Kidney (tissue), 14 donors: ENCODE measurements around the gene PRKAR1B. TPM values are rescaled to one million over a fixed set of nuclear protein-coding genes. Genes with fewer than 3 reads are reported as not detected.

Experiments
- DNase-seq, 5 donors: peaks; one replicate each; pipeline ENCODE4 v3.0.0-alpha.2; 2013 to 2020
- FAIRE-seq: peaks from 2 replicates; lab custom pipeline; 2012; peaks lifted over from hg19 to GRCh38; lab: Jason Lieb, UNC
- H3K27ac ChIP-seq, 2 donors: one replicate each; pipeline ENCODE4 v1.7.0; 2013; ENCODE audit warnings: low read depth in 2 of 2, low read length in 2 of 2, inconsistent platforms in 1 of 2
- H3K27me3 ChIP-seq: one replicate; pipeline ENCODE4 v1.7.1; 2013; ENCODE audit warnings: low read length, inconsistent platforms; ENCODE audit not compliant: control insufficient read depth, insufficient read depth
- H3K36me3 ChIP-seq, 3 donors: one replicate each; pipeline versions ENCODE4 v1.7.0 to v1.7.1; 2013; ENCODE audit warnings: low read length in 3 of 3, control low read depth in 1 of 3, inconsistent platforms in 1 of 3; ENCODE audit not compliant: insufficient read depth in 3 of 3, control insufficient read depth in 2 of 3
- H3K4me1 ChIP-seq, 3 donors: one replicate each; pipeline versions ENCODE4 v1.7.0 to v1.7.1; 2013; ENCODE audit warnings: low read length in 3 of 3, inconsistent platforms in 1 of 3, low read depth in 1 of 3; ENCODE audit not compliant: control insufficient read depth in 2 of 3, insufficient read depth in 2 of 3
- H3K4me3 ChIP-seq, 3 donors: one replicate each; pipeline versions ENCODE4 v1.7.0 to v1.8.1; 2013; ENCODE audit warnings: low read length in 3 of 3, control low read depth in 1 of 3, inconsistent platforms in 1 of 3
- H3K9ac ChIP-seq, 3 donors: one replicate each; pipeline versions ENCODE4 v1.7.0 to v1.7.1; 2013; ENCODE audit warnings: low read length in 3 of 3, control low read depth in 1 of 3, inconsistent platforms in 1 of 3
- H3K9me3 ChIP-seq, 3 donors: one replicate each; pipeline versions ENCODE4 v1.7.0 to v1.7.1; 2013; ENCODE audit warnings: low read length in 3 of 3, control low read depth in 1 of 3, inconsistent platforms in 1 of 3; ENCODE audit not compliant: control insufficient read depth in 2 of 3, insufficient read depth in 1 of 3
- intact Hi-C: fragments of 100-400 bp; cut with DNase I; formaldehyde crosslinking; loops from one replicate; pipeline ENCODE4 v1.11.1; 2022
- polyA plus RNA-seq: library from polyadenylated mRNA; stranded (reverse); fragments of 350-450 nt; fragmentation: Illumina TruSeq; extraction: RNeasy Lipid Tissue Mini Kit (QIAGEN cat#74804); gene quantifications from one replicate; pipeline ENCODE4 v1.2.3, GENCODE V29; 2014; ENCODE audit warnings: low read depth, low replicate concordance; ENCODE audit not compliant: insufficient read depth
- total RNA-seq: library from RNA; stranded (reverse); fragmentation: NEBNext Ultra II Directional; extraction: Animal tissue kit (Norgen Biotek cat#: 25700); gene quantifications from one replicate; pipeline ENCODE4 v1.2.1, GENCODE V29; 2021
- TF ChIP-seq, protein P1 (sequence below): IDR thresholded peaks from 3 replicates; pipeline ENCODE4 v1.5.1; 2012; ENCODE audit warnings: mild to moderate bottlenecking, moderate library complexity, borderline replicate concordance; ENCODE audit not compliant: insufficient read depth; ENCODE audit errors: extremely low read depth
- donor health status: control.
- donor health status: control.
- donor health status: control.
- donor health status: control.
- donor health status: control.
- donor health status: DM: yes; HTN: yes; CAD: no.
- donor health status: Normal renal cell carcinoma (clear cell type).

The PRKAR1B gene
- total and polyA plus RNA-seq, 2 donors from 2014 or later, result 15.9 to 21.4 TPM

DNA sequence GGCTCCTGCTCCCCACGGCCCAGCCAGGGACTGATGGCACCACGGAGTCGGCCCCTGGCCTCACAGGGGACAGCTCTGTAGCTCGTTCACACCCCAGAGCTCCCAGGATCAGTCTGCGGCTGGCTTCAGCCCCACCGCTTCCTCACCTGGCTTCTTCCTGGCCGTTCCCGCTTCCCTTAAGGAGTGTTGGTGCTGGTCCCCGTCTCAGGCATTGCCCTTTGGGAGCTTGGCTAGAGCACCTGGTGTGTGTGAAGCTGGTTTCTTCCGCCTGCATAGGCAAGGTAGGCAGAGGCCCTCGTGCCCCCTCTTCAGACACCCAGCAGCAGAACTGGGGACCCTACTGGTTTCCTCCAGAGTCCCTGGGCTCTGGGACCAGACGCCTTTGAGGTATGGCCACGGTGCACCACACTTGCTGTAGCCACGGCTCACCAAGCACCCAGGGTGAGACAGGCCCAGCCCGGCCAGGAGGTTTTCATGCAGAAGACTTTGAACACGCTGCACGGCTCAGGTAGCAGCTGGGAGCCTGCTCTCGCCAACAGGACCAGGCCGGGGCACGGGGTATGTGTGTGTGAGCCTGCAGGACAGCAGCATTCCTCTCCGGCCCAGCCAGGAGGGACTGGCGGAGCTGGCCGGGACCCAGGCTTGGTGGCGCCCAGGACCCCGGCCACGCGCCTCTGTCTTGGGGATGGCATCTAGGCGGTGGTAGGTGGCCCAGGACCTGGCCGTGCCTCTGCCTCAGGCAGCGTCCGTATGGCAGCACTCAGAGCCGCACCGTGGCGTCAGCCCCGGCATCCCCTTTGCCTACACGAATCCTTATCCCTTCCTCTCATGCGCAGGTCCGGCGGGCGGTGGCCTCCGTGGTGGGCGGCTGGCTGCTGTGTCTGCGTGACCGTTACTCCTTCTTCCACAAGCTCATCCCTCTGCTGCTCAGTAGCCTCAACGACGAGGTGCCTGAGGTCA lies 13.2 kb upstream of the PRKAR1B start:
- Histone ChIP-seq H3K4me1 (no peaks in the 10 kb centered on the region), H3K27ac (no peak overlapping the region), H3K36me3 (peaks cover 1 to 19% (median 9%) of the 10 kb centered on the region in 3 donors), H3K9ac (no peak overlapping the region), H3K4me3 (no peak overlapping the region), H3K27me3 (no peaks in the 10 kb centered on the region), H3K9me3 (peaks cover 0 to under 1% (median 0%) of the 10 kb centered on the region in 3 donors)
- FAIRE-seq (no peak), DNase-seq (peak in 1 of 5 donors; percentile 66)
- intact Hi-C loops, result no loop called here
- TF ChIP-seq, protein P1, sequence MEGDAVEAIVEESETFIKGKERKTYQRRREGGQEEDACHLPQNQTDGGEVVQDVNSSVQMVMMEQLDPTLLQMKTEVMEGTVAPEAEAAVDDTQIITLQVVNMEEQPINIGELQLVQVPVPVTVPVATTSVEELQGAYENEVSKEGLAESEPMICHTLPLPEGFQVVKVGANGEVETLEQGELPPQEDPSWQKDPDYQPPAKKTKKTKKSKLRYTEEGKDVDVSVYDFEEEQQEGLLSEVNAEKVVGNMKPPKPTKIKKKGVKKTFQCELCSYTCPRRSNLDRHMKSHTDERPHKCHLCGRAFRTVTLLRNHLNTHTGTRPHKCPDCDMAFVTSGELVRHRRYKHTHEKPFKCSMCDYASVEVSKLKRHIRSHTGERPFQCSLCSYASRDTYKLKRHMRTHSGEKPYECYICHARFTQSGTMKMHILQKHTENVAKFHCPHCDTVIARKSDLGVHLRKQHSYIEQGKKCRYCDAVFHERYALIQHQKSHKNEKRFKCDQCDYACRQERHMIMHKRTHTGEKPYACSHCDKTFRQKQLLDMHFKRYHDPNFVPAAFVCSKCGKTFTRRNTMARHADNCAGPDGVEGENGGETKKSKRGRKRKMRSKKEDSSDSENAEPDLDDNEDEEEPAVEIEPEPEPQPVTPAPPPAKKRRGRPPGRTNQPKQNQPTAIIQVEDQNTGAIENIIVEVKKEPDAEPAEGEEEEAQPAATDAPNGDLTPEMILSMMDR, result no peak

- Histone ChIP-seq H3K27ac (no peak overlapping the region), H3K36me3 (peaks cover 3 to 25% (median 14%) of the 10 kb centered on the region in 3 donors), H3K4me3 (no peak overlapping the region), H3K27me3 (no peaks in the 10 kb centered on the region), H3K4me1 (no peaks in the 10 kb centered on the region), H3K9ac (no peak overlapping the region), H3K9me3 (peaks cover 0 to 5% (median 4%) of the 10 kb centered on the region in 3 donors)
- TF ChIP-seq, protein P1, result no peak
- peak in 1 of 5 donors; percentile 45 for DNase-seq
- intact Hi-C loops, result no loop called here
- no peak for FAIRE-seq
Observed at GRCh38 chr7:739455-739982, 12.4 kb upstream of the PRKAR1B start.

GRCh38 chr7:738723-739454 lies 11.8 kb upstream of the PRKAR1B start:
- DNase-seq (peak in 1 of 5 donors; percentile 41), FAIRE-seq (no peak)
- Histone ChIP-seq H3K27ac (no peak overlapping the region), H3K4me1 (no peaks in the 10 kb centered on the region), H3K27me3 (no peaks in the 10 kb centered on the region), H3K9me3 (peaks cover 0 to 11% (median 8%) of the 10 kb centered on the region in 3 donors), H3K4me3 (no peak overlapping the region), H3K36me3 (peaks cover 8 to 31% (median 14%) of the 10 kb centered on the region in 3 donors), H3K9ac (no peak overlapping the region)
- intact Hi-C loops, result no loop called here
- TF ChIP-seq, protein P1, result no peak
